Measurements from ENCODE around the gene MTMR3. TPM values are rescaled to one million over a fixed set of nuclear protein-coding genes. Genes with fewer than 3 reads are reported as not detected.

Gene MTMR3
- total RNA-seq, 1 experiment from 2014 or later: 27.0 TPM

DNA sequence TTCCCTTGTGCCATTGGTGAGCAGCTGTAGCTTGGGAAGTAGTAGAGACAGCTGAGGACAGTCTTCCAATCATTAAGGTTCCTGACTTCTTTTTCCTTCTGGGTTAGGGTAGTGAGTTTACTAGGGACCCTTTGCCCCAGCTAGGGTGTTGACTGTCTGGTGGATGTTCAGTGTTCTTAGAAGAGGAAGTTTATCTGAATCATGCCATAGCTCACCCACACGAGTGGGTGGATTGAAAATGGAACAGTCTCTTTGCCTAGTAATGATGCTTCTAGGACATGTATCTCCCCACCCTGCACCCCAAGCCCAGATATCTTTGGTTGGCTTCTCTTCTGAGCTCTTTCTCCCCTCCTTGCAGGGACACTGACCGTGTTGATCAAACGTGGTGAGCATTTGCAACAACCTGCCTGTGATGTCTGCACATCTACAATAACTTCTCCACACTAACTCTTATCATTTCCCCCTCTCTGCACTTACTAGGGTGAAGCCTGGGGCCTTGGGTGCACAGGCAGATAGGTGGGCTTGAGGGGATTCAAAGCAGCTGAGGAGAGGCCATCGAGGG, 140.2 kb downstream of the MTMR3 start:
- Histone ChIP-seq H3K9me2 (ENCODE audit: insufficient read depth) (no peaks in the 10 kb centered on the region), H3K4me1 (ENCODE audit: control insufficient read depth in 1 of 2, insufficient read depth in 2 of 2, low read length in 2 of 2) (peaks cover 10 to 14% of the 10 kb centered on the region in 2 experiments), H3K4me2 (ENCODE audit: low read length) (no peak overlapping the region), H4K20me1 (ENCODE audit: insufficient read depth) (no peaks in the 10 kb centered on the region), H3K4me3 (replicated peaks in 1 of 2; ENCODE audit: low read depth in 1 of 2, low read length in 2 of 2) (no peak overlapping the region), H2AFZ (ENCODE audit: low read depth, low read length, poor library complexity, severe bottlenecking) (no peak overlapping the region), H3K27ac (ENCODE audit: low read depth, low read length) (no peak overlapping the region), H3K9me3 (ENCODE audit: control insufficient read depth in 1 of 2, insufficient read depth in 1 of 2, low read depth in 1 of 2, low read length in 2 of 2) (no peaks in the 10 kb centered on the region), H3K79me2 (ENCODE audit: insufficient read depth, low read length) (no peaks in the 10 kb centered on the region), H3K27me3 (ENCODE audit: insufficient read depth, low read length) (no peaks in the 10 kb centered on the region), H3K36me3 (ENCODE audit: control insufficient read depth in 1 of 2, insufficient read depth in 2 of 2, low read length in 2 of 2) (peaks cover 8 to 10% of the 10 kb centered on the region in 2 experiments; a peak in 3 of 4 replicates), H3K9ac (ENCODE audit: low read length) (no peak overlapping the region)
- TF ChIP-seq ZFX (IDR thresholded peaks at IDR 0.05): no peak
- TF ChIP-seq SRF (IDR thresholded peaks at IDR 0.05; ENCODE audit: low read depth): no peak
- no peak for TF ChIP-seq JUND (IDR thresholded peaks at IDR 0.05)
- TF ChIP-seq EGR1 (IDR thresholded peaks at IDR 0.05; ENCODE audit: low read depth): no peak
- TF ChIP-seq RAD21 (IDR thresholded peaks at IDR 0.05; ENCODE audit: low read depth): no peak
- no peak for TF ChIP-seq TCF7L2 (IDR thresholded peaks at IDR 0.05; ENCODE audit: borderline replicate concordance, extremely low read depth, insufficient read depth, insufficient read length)
- no peak for TF ChIP-seq FOSL1 (IDR thresholded peaks at IDR 0.05; ENCODE audit: low read depth)
- TF ChIP-seq, protein P1, sequence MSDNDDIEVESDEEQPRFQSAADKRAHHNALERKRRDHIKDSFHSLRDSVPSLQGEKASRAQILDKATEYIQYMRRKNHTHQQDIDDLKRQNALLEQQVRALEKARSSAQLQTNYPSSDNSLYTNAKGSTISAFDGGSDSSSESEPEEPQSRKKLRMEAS (IDR thresholded peaks at IDR 0.05): no peak
- TF ChIP-seq CBX3 (IDR thresholded peaks at IDR 0.05; ENCODE audit: low read depth): no peak
- no peak for TF ChIP-seq POLR2A (IDR thresholded peaks at IDR 0.05; ENCODE audit: borderline replicate concordance, extremely low read depth, insufficient read depth, insufficient read length)
- TF ChIP-seq, protein P2, sequence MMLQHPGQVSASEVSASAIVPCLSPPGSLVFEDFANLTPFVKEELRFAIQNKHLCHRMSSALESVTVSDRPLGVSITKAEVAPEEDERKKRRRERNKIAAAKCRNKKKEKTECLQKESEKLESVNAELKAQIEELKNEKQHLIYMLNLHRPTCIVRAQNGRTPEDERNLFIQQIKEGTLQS (IDR thresholded peaks at IDR 0.05): no peak
- no peak for TF ChIP-seq CEBPB (IDR thresholded peaks at IDR 0.05; ENCODE audit: low read depth)
- TF ChIP-seq ZNF274 (IDR thresholded peaks at IDR 0.05; ENCODE audit: low read depth, low read length): no peak
- TF ChIP-seq EZH2 (IDR thresholded peaks at IDR 0.05): no peak
- TF ChIP-seq SIN3A (IDR thresholded peaks at IDR 0.05; ENCODE audit: low read depth): no peak
- TF ChIP-seq ELF1 (IDR thresholded peaks at IDR 0.05; ENCODE audit: borderline replicate concordance, low read depth): no peak
- TF ChIP-seq ZBTB33 (IDR thresholded peaks at IDR 0.05; ENCODE audit: extremely low read depth, insufficient replicate concordance, low read length): no peak
- TF ChIP-seq YY1 (IDR thresholded peaks at IDR 0.05; ENCODE audit: extremely low read depth, insufficient replicate concordance, low read depth, low read length): no peak
- intact Hi-C loops (cut with micrococcal nuclease): no loop called here
- ChIA-PET CTCF (interaction anchor here (1.0 kb wide), 1 partner anchor 13 kb away, joined by 3 read pairs; no protein-coding TSS in a partner anchor), RAD21 (ENCODE audit: low non-redundant PET in 1 of 2, low total read pairs in 2 of 2, uncharacterized antibody in 2 of 2, unreplicated experiment in 2 of 2) (no interaction called here), POLR2A (no interaction called here)
- BruUV-seq (replicated peaks): no TSS peak
- ATAC-seq (no peak), DNase-seq (ENCODE audit: low read depth, low spot score) (no peak)

Data from HCT116 (cell line).